ENCODE results near the gene RALGDS.

The RALGDS gene

DNA sequence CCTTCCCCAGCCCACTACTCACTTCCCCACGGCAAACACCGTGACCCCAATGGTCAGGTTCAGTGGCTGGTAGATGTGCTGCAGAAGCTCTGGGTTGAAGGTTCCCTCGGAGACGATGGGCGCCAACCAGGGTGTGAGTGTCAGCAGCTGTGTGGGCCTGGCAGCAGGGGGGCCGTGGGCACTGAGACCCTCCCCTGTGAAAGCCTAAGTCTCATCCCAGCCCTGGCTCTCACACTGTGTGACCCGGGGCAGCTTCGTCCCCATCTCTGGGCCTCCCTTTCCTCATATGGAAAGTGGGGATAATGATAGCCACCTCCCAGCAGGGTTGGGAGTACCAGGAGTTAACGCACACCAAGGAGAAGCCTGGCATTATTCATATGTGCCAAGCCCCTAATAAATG, 34.1 kb upstream of the RALGDS start:
- Mint-ChIP-seq H3K9me3 (no peaks in the 10 kb centered on the region), H3K4me1 (no peaks in the 10 kb centered on the region)

GRCh38 chr9:133154097-133154989, 33.3 kb upstream of the RALGDS start:
- Mint-ChIP-seq H3K4me1 (no peaks in the 10 kb centered on the region), H3K36me3 (no peaks in the 10 kb centered on the region), H3K27ac (no peak overlapping the region), H3K27me3 (no peaks in the 10 kb centered on the region), H3K9me3 (no peaks in the 10 kb centered on the region), H3K4me3 (no peak overlapping the region)

More for the DNA sequence above, 34.1 kb upstream of the RALGDS start:
- no peak overlapping the region for H3K27ac Mint-ChIP-seq
- H3K4me3 Mint-ChIP-seq: no peak overlapping the region
- no peaks in the 10 kb centered on the region for H3K36me3 Mint-ChIP-seq
- H3K27me3 Mint-ChIP-seq: no peaks in the 10 kb centered on the region

DNA sequence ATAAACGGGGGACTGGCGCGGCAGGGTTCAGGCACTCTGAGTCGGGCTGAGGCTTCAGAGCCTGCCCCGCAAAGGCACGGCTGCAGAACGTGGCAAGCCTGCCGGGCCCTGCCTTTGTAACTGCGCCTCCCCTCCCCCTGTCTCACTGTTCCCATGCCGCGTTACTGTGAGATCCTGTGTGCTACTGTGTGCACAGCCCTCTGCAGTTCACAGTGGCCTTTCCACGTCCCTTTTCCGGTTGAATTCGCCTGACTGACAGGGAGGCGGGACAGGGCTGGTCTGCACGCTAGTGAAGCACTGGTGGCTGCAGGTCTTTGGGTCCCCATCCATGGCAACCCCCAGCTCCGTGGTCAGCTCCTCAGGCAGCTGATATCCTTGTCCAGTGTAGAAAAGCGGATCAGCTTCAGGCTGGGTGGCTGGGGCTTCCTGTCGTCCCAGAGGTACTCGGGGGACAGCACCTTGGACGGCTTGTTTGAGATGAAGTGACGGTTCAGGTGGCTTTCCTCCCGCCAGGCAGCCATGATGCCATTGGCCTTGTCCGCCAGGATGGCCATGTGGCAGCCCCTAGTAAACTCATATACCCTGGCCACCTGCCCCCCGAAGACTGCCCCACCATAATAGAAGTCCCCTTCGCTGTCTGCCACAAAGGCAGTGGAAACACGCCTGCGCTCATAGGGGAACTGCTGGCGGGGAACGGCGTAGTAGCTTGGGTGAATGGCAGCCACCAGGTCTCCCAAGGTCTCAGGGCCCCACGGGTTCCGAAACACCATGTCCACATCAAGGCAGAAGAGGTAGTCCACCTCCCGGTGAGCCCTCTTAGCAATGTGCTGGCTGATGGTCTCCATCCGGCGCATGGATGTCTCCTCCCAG, 32.4 kb upstream of the RALGDS start:
- H3K27ac Mint-ChIP-seq: no peak overlapping the region
- no peaks in the 10 kb centered on the region for H3K4me1 Mint-ChIP-seq
- H3K36me3 Mint-ChIP-seq: no peaks in the 10 kb centered on the region
- no peaks in the 10 kb centered on the region for H3K27me3 Mint-ChIP-seq
- H3K4me3 Mint-ChIP-seq: no peak overlapping the region
- no peaks in the 10 kb centered on the region for H3K9me3 Mint-ChIP-seq

- Mint-ChIP-seq H3K9me3 (no peaks in the 10 kb centered on the region), H3K27me3 (no peaks in the 10 kb centered on the region), H3K27ac (peak overlapping the region; percentile 59), H3K4me3 (no peak overlapping the region), H3K36me3 (no peaks in the 10 kb centered on the region), H3K4me1 (peaks cover 11% of the 10 kb centered on the region)
Measured at GRCh38 chr9:133151601-133152525, 30.8 kb upstream of the RALGDS start.

- no peaks in the 10 kb centered on the region for H3K36me3 Mint-ChIP-seq
- H3K4me1 Mint-ChIP-seq: peaks cover 15% of the 10 kb centered on the region
- no peak overlapping the region for H3K4me3 Mint-ChIP-seq
- peak overlapping the region; percentile 87 for H3K27ac Mint-ChIP-seq
- H3K27me3 Mint-ChIP-seq: no peaks in the 10 kb centered on the region
- H3K9me3 Mint-ChIP-seq: no peaks in the 10 kb centered on the region
Measured at GRCh38 chr9:133151041-133151440, 30.0 kb upstream of the RALGDS start.

- Mint-ChIP-seq H3K36me3 (no peaks in the 10 kb centered on the region), H3K4me1 (peaks cover 30% of the 10 kb centered on the region), H3K27ac (peak overlapping the region; percentile 86), H3K4me3 (peak overlapping the region; percentile 74), H3K27me3 (no peaks in the 10 kb centered on the region), H3K9me3 (no peaks in the 10 kb centered on the region)
Measured at GRCh38 chr9:133149130-133150015, 28.3 kb upstream of the RALGDS start.

GRCh38 chr9:133148199-133149129, 27.4 kb upstream of the RALGDS start:
- Mint-ChIP-seq H3K36me3 (no peaks in the 10 kb centered on the region), H3K4me1 (peaks cover 37% of the 10 kb centered on the region), H3K27me3 (no peaks in the 10 kb centered on the region), H3K4me3 (peak overlapping the region; percentile 90), H3K27ac (peak overlapping the region; percentile 92), H3K9me3 (no peaks in the 10 kb centered on the region)

DNA sequence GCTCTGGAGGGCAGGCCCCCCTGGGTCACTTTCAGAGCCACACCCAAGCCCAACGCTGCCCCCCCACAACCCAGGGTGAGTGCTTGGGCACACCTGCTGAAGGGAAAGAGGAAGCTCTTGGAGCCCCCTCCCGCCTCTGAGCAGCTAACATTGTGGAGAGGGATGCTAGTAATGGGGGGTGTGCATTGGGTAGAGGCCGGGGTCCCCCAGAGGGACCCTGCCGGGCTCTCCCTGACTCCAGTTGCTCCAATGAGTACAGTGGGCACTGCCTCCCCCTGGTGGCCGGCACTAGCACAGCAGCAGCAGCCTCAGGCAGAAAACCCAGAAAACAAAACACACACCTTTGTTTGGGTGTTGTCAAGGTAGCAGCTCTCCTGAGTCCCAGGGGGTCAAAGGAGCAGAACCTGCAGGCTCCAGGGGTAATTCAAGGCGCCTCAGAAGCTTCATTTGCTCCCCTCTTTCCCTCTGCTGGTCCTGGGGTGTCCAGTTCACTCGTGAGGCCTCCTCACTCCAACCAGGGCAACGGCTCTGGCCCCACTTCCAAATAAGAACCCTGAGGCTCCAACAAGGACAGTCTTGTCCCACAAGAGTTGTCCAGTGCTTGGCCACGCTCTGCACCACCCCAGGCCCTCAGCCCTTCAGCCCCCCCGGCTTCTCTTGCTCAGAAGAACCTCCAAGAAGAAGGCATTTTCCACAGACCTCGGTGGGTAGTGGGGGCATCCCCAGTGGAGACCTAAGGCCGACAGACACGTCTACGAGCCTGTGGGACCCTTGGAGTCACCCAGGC, 26.6 kb upstream of the RALGDS start:
- Mint-ChIP-seq H3K36me3 (no peaks in the 10 kb centered on the region), H3K4me3 (peak overlapping the region; percentile 90), H3K4me1 (peaks cover 44% of the 10 kb centered on the region), H3K27ac (peak overlapping the region; percentile 92), H3K27me3 (no peaks in the 10 kb centered on the region), H3K9me3 (no peaks in the 10 kb centered on the region)

DNA sequence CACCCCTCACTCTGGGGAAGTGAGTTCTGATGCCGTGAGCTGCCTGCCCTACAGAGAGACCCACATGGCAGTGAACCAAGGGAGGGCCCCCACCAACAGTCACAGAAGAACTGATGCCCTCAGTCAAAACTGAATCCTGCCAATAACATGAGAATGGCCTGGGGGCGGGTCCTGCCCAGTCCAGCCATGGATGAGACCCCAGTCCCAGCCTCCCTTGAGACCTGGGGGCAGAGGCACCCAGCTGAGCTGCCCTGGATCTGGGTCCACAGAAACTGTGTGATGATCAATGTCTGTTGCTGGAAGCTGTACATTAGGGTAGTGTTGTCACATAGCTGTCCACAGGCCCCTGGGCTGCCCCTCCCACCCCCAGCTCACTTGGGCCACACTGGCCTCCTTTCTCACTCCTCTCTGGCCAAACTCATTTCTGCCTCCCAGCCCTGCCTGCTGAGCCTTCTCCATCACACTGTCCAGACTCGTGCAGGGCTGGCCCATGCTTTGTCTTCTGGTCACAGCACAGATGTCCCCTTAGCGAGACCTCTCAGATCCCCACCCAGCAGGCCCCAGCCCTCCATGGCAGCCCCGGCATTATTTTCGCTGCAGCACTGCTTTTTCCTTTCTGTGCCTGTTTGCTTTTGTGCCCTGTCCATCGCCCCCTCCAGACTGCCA, 25.8 kb upstream of the RALGDS start:
- Mint-ChIP-seq H3K4me1 (peaks cover 51% of the 10 kb centered on the region), H3K27me3 (no peaks in the 10 kb centered on the region), H3K27ac (no peak overlapping the region), H3K36me3 (no peaks in the 10 kb centered on the region), H3K9me3 (no peaks in the 10 kb centered on the region), H3K4me3 (peak overlapping the region; percentile 90)

GRCh38 chr9:133144904-133145851, 24.1 kb upstream of the RALGDS start:
- Mint-ChIP-seq H3K9me3 (no peaks in the 10 kb centered on the region), H3K4me3 (peak overlapping the region; percentile 74), H3K27ac (peak overlapping the region; percentile 65), H3K4me1 (peaks cover 62% of the 10 kb centered on the region), H3K27me3 (no peaks in the 10 kb centered on the region), H3K36me3 (no peaks in the 10 kb centered on the region)

DNA sequence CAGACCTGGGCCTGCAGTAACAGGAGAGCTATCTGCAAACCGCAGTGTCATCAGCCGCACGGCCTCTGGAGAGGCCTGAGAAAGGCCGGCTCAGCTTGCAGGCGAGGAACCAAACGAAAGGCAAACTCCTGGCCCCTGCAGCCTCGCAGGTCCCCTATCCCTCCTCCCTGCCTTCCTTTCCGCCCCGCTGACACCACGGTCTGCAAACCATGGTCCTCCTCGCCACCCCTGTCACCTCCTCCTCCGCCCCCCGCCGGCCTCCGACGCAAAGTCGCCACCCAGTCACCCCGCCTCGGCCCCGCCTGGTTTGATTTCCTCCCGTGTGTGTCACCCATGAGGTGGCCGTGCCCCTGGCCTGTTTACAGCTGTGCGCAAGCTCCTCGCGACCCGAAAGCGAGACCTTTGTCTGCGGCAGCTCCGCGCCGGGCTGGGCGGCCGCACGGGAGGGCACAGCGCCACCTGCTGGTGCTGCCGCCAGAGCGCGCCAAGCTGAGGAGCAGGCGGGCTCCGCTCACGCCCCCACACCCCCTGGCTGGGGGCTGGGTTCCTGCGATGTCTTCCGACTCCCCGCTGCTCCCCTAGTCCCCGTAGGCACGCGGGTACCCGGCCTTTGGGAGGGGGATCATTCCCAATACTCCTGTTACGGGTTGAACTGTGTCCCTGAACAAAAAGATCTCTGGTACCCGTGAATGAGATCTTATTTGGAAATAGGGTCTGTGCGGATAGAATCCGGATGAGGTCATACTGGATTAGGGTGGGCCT, 23.3 kb upstream of the RALGDS start:
- H3K36me3 Mint-ChIP-seq: no peaks in the 10 kb centered on the region
- H3K27me3 Mint-ChIP-seq: no peaks in the 10 kb centered on the region
- H3K27ac Mint-ChIP-seq: peak overlapping the region; percentile 56
- peaks cover 62% of the 10 kb centered on the region for H3K4me1 Mint-ChIP-seq
- no peaks in the 10 kb centered on the region for H3K9me3 Mint-ChIP-seq
- H3K4me3 Mint-ChIP-seq: peak overlapping the region; percentile 74

All from activated naive CD4-positive, alpha-beta T cell treated with anti-CD3 and anti-CD28 coated beads, Interleukin-2, amount 50 U/mL, for 24 hours (primary cell).